ENCODE measurements around the gene CCDC91. TPM values are rescaled to one million over a fixed set of nuclear protein-coding genes. Genes with fewer than 3 reads are reported as not detected.

CCDC91 gene
- polyA plus RNA-seq, 1 donor from 2014 or later, result 11.6 TPM

DNA sequence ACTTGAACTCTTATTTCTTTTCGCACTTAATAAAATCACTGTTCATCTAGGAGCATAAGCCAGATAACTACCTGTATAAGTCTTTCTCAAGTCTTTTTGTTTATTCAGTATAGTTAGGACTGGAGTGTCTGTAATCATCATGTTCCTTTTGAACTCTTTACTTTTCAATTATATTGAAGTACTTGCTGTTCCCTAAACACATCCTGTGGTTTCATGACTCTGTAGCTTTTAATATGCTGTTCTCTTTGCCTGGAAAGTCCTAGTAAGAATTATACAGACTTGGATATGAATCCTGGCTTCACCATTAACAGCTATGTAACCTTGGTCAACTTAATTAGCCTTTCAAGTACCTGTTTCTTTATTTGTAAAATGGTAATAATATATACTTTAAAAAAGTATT is 88.2 kb downstream of the CCDC91 start:
- H2AFZ ChIP-seq (ENCODE audit: low read depth, low read length), result no peak overlapping the region
- no peaks in the 10 kb centered on the region for H4K20me1 ChIP-seq (ENCODE audit: insufficient read depth)
- no peak overlapping the region for H3K4me3 ChIP-seq (ENCODE audit: low read length)
- no peaks in the 10 kb centered on the region for H3K27me3 ChIP-seq (ENCODE audit: insufficient read depth, low read depth, low read length)
- no peak overlapping the region for H3K4me2 ChIP-seq (ENCODE audit: low read length)
- no peaks in the 10 kb centered on the region for H3K9me2 ChIP-seq (ENCODE audit: insufficient read depth, low read length)
- no peak overlapping the region for H3K9ac ChIP-seq (ENCODE audit: low read length)
- H3F3A ChIP-seq (ENCODE audit: insufficient read depth, low read length, poor library complexity, severe bottlenecking), result no peaks in the 10 kb centered on the region
- no peaks in the 10 kb centered on the region for H3K36me3 ChIP-seq (ENCODE audit: insufficient read depth, low read length)
- no peak for TF ChIP-seq RAD21 (conservative IDR thresholded peaks at IDR 0.05)
- no peak for TF ChIP-seq EP300 (conservative IDR thresholded peaks at IDR 0.05; ENCODE audit: poor library complexity, severe bottlenecking)
- TF ChIP-seq, protein P1, sequence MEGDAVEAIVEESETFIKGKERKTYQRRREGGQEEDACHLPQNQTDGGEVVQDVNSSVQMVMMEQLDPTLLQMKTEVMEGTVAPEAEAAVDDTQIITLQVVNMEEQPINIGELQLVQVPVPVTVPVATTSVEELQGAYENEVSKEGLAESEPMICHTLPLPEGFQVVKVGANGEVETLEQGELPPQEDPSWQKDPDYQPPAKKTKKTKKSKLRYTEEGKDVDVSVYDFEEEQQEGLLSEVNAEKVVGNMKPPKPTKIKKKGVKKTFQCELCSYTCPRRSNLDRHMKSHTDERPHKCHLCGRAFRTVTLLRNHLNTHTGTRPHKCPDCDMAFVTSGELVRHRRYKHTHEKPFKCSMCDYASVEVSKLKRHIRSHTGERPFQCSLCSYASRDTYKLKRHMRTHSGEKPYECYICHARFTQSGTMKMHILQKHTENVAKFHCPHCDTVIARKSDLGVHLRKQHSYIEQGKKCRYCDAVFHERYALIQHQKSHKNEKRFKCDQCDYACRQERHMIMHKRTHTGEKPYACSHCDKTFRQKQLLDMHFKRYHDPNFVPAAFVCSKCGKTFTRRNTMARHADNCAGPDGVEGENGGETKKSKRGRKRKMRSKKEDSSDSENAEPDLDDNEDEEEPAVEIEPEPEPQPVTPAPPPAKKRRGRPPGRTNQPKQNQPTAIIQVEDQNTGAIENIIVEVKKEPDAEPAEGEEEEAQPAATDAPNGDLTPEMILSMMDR (IDR thresholded peaks at IDR 0.05; ENCODE audit: poor library complexity, severe bottlenecking), result no peak
- no peak for TF ChIP-seq MXI1 (conservative IDR thresholded peaks at IDR 0.05; ENCODE audit: poor library complexity, severe bottlenecking)
- no peak for TF ChIP-seq TAF1 (IDR thresholded peaks at IDR 0.05; ENCODE audit: low read depth)
- TF ChIP-seq, protein P2, sequence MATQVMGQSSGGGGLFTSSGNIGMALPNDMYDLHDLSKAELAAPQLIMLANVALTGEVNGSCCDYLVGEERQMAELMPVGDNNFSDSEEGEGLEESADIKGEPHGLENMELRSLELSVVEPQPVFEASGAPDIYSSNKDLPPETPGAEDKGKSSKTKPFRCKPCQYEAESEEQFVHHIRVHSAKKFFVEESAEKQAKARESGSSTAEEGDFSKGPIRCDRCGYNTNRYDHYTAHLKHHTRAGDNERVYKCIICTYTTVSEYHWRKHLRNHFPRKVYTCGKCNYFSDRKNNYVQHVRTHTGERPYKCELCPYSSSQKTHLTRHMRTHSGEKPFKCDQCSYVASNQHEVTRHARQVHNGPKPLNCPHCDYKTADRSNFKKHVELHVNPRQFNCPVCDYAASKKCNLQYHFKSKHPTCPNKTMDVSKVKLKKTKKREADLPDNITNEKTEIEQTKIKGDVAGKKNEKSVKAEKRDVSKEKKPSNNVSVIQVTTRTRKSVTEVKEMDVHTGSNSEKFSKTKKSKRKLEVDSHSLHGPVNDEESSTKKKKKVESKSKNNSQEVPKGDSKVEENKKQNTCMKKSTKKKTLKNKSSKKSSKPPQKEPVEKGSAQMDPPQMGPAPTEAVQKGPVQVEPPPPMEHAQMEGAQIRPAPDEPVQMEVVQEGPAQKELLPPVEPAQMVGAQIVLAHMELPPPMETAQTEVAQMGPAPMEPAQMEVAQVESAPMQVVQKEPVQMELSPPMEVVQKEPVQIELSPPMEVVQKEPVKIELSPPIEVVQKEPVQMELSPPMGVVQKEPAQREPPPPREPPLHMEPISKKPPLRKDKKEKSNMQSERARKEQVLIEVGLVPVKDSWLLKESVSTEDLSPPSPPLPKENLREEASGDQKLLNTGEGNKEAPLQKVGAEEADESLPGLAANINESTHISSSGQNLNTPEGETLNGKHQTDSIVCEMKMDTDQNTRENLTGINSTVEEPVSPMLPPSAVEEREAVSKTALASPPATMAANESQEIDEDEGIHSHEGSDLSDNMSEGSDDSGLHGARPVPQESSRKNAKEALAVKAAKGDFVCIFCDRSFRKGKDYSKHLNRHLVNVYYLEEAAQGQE (IDR thresholded peaks at IDR 0.05; ENCODE audit: borderline replicate concordance), result no peak
- no peak for TF ChIP-seq SMC3 (conservative IDR thresholded peaks at IDR 0.05; ENCODE audit: poor library complexity)
- TF ChIP-seq POLR2AphosphoS5 (IDR thresholded peaks at IDR 0.05), result no peak
- TF ChIP-seq EZH2 (IDR thresholded peaks at IDR 0.05; ENCODE audit: borderline replicate concordance, insufficient read depth, low read length, poor library complexity, severe bottlenecking), result no peak
- no peaks in the 10 kb centered on the region for H3K79me2 ChIP-seq (replicated peaks; ENCODE audit: insufficient read depth, low read length)
- no peak overlapping the region for H3K27ac ChIP-seq (ENCODE audit: low read length)
- no peaks in the 10 kb centered on the region for H3K9me3 ChIP-seq (ENCODE audit: low read length)

DNA sequence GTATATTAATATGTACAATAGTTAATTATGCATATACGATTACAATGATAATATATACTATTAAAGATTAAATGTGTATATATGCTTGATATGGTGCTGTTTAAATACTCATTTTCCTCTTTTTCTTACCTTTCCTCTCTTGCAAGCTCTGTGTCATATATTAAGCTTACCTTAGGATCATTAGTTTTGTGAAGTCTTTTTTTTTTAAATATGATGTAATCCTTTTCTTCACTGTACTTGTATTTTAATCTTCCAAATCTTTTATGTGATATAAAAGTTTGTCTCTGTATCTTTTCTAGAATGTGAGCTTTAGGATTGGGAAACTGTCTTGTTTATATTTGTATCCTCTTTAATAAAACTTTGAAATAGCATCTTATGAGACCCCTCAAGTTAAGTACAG is 88.7 kb downstream of the CCDC91 start:
- no peak overlapping the region for H3K4me3 ChIP-seq (ENCODE audit: low read length)
- no peaks in the 10 kb centered on the region for H3K9me2 ChIP-seq (ENCODE audit: insufficient read depth, low read length)
- H3K36me3 ChIP-seq (ENCODE audit: insufficient read depth, low read length), result no peaks in the 10 kb centered on the region
- no peak overlapping the region for H3K4me2 ChIP-seq (ENCODE audit: low read length)
- no peaks in the 10 kb centered on the region for H3K27me3 ChIP-seq (ENCODE audit: insufficient read depth, low read depth, low read length)
- H3F3A ChIP-seq (ENCODE audit: insufficient read depth, low read length, poor library complexity, severe bottlenecking), result no peaks in the 10 kb centered on the region
- H3K27ac ChIP-seq (ENCODE audit: low read length), result no peak overlapping the region
- no peaks in the 10 kb centered on the region for H3K79me2 ChIP-seq (replicated peaks; ENCODE audit: insufficient read depth, low read length)
- no peaks in the 10 kb centered on the region for H4K20me1 ChIP-seq (ENCODE audit: insufficient read depth)
- TF ChIP-seq, protein P2 (IDR thresholded peaks at IDR 0.05; ENCODE audit: borderline replicate concordance), result no peak
- no peak for TF ChIP-seq MXI1 (conservative IDR thresholded peaks at IDR 0.05; ENCODE audit: poor library complexity, severe bottlenecking)
- TF ChIP-seq SMC3 (conservative IDR thresholded peaks at IDR 0.05; ENCODE audit: poor library complexity), result no peak
- no peak for TF ChIP-seq EZH2 (IDR thresholded peaks at IDR 0.05; ENCODE audit: borderline replicate concordance, insufficient read depth, low read length, poor library complexity, severe bottlenecking)
- no peak for TF ChIP-seq POLR2AphosphoS5 (IDR thresholded peaks at IDR 0.05)
- TF ChIP-seq EP300 (conservative IDR thresholded peaks at IDR 0.05; ENCODE audit: poor library complexity, severe bottlenecking), result no peak
- TF ChIP-seq, protein P1 (IDR thresholded peaks at IDR 0.05; ENCODE audit: poor library complexity, severe bottlenecking), result no peak
- TF ChIP-seq TAF1 (IDR thresholded peaks at IDR 0.05; ENCODE audit: low read depth), result no peak
- TF ChIP-seq RAD21 (conservative IDR thresholded peaks at IDR 0.05), result no peak
- H3K9me3 ChIP-seq (ENCODE audit: low read length), result no peaks in the 10 kb centered on the region
- no peak overlapping the region for H2AFZ ChIP-seq (ENCODE audit: low read depth, low read length)
- H3K9ac ChIP-seq (ENCODE audit: low read length), result no peak overlapping the region

Data from neural cell (in vitro differentiated cells).